ENCODE results near the gene PDZD2.

DNA sequence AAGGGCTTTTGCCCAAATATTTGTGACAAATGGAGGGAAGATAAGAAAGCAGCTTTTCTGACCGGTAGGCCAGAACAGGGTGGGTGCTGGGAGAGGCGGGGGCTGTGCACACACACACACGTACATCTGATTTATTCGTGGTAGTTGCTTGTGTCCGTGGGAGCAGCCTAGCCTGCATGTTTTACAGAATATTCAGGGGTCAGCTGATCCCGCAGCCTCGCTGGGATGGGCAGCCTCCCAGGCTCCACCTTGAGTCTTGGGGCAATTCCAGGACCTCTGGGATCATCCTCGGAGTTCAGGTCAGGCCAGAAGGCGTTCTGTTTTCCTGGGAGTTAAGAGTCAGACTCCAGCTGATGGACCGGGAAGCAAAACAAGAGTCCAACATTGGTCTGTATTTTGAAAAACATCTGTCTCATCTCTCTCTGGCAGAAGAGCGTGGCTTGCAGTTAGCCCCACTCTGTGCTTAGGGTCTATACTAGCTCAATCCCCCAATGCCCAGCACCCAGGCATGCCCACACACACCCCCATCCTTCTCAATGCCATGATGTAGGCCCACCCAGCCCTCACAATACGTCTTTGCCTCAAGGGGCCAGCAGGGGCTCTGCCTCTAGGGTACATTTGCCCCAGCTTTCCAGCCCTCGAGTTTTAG, 324.6 kb downstream of the PDZD2 start:
- TF ChIP-seq, protein P1, sequence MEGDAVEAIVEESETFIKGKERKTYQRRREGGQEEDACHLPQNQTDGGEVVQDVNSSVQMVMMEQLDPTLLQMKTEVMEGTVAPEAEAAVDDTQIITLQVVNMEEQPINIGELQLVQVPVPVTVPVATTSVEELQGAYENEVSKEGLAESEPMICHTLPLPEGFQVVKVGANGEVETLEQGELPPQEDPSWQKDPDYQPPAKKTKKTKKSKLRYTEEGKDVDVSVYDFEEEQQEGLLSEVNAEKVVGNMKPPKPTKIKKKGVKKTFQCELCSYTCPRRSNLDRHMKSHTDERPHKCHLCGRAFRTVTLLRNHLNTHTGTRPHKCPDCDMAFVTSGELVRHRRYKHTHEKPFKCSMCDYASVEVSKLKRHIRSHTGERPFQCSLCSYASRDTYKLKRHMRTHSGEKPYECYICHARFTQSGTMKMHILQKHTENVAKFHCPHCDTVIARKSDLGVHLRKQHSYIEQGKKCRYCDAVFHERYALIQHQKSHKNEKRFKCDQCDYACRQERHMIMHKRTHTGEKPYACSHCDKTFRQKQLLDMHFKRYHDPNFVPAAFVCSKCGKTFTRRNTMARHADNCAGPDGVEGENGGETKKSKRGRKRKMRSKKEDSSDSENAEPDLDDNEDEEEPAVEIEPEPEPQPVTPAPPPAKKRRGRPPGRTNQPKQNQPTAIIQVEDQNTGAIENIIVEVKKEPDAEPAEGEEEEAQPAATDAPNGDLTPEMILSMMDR (IDR thresholded peaks at IDR 0.05; ENCODE audit: poor library complexity): no peak
- TF ChIP-seq EZH2phosphoT487 (IDR thresholded peaks at IDR 0.05; ENCODE audit: low read depth, severe bottlenecking, unreplicated experiment): no peak
- no peak for TF ChIP-seq EZH2 (IDR thresholded peaks at IDR 0.05; ENCODE audit: borderline replicate concordance)

Data from hepatocyte (in vitro differentiated cells).